Medulla oblongata (tissue), 1 donor: ENCODE data around the gene LSR.
A peak's percentile ranks its signal among the peaks of the same experiment; 100 is the strongest.

Experiments
- DNase-seq: peaks from one replicate; pipeline ENCODE4 v3.0.0-alpha.2; 2015; ENCODE audit errors: extremely low spot score

The LSR gene

GRCh38 chr19:35248310-35249145, at the start of gene LSR:
TSS of gene LSR (plus strand) at chr19:35249002. CDS start at chr19:35249023, 21 bp downstream.
- DNase-seq = no peak

- DNase-seq = no peak
Observed at GRCh38 chr19:35199481-35199880, 49.3 kb upstream of the LSR start.

- no peak for DNase-seq
Observed at GRCh38 chr19:35202722-35203688, 45.8 kb upstream of the LSR start.

GRCh38 chr19:35204799-35205732, 43.7 kb upstream of the LSR start:
- peak; percentile 70 for DNase-seq

GRCh38 chr19:35205733-35206323, 43.0 kb upstream of the LSR start:
- no peak for DNase-seq

- no peak for DNase-seq
Observed at GRCh38 chr19:35206379-35206778, 42.4 kb upstream of the LSR start.

- DNase-seq = no peak
Observed at GRCh38 chr19:35206855-35207254, 41.9 kb upstream of the LSR start.

- no peak for DNase-seq
Observed at GRCh38 chr19:35207391-35207871, 41.4 kb upstream of the LSR start.

- DNase-seq = no peak
Observed at GRCh38 chr19:35208121-35208520, 40.7 kb upstream of the LSR start.

GRCh38 chr19:35209646-35210045, 39.2 kb upstream of the LSR start:
- no peak for DNase-seq

GRCh38 chr19:35211545-35212230, 37.1 kb upstream of the LSR start:
- DNase-seq = peak; percentile 36

GRCh38 chr19:35212241-35212640, 36.6 kb upstream of the LSR start:
- DNase-seq = no peak

- DNase-seq = peak; percentile 56
Observed at GRCh38 chr19:35213663-35214632, 34.9 kb upstream of the LSR start.

- DNase-seq = no peak
Observed at GRCh38 chr19:35214766-35215422, 33.9 kb upstream of the LSR start.

- DNase-seq = no peak
Observed at GRCh38 chr19:35216016-35216832, 32.6 kb upstream of the LSR start.

- DNase-seq = peak; percentile 85
Observed at GRCh38 chr19:35216833-35217648, 31.8 kb upstream of the LSR start.

- no peak for DNase-seq
Observed at GRCh38 chr19:35217649-35217990, 31.2 kb upstream of the LSR start.
